GM12872 (cell line): ENCODE measurements around the gene FXR1.

ENCODE experiments used
- TF ChIP-seq, protein P1 (sequence below): IDR thresholded peaks from 3 replicates; pipeline ENCODE4 v1.5.1; 2011; ENCODE audit warnings: low read depth, mild to moderate bottlenecking, low read length, moderate library complexity; ENCODE audit not compliant: insufficient read depth

Gene FXR1

DNA sequence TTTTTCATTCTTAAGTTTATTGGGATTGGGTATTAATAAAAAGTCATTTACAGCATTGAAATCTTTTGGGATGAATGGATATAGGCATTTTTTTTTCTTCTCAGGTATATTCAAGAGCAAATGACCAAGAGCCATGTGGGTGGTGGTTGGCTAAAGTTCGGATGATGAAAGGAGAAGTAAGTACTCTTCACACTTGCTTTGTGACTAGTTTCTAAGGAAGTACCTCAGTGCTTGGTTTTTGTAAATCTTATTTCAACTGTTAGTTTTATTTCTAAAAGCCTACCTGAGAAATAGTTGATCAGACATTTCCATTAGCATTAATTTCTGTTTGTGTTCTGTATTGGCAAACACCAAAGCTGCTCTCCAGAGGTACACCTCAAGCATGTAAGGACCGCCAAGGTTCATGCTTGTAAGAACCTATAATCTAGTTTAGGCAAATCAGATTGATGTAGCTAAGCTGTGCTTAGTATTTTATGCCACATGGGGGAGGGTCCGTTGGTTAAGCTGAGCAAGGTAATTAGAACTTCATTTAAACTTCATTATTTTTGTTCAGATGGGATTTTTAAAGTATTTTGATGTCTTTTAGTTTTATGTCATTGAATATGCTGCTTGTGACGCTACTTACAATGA is 35.4 kb downstream of the FXR1 start:
- TF ChIP-seq, protein P1, sequence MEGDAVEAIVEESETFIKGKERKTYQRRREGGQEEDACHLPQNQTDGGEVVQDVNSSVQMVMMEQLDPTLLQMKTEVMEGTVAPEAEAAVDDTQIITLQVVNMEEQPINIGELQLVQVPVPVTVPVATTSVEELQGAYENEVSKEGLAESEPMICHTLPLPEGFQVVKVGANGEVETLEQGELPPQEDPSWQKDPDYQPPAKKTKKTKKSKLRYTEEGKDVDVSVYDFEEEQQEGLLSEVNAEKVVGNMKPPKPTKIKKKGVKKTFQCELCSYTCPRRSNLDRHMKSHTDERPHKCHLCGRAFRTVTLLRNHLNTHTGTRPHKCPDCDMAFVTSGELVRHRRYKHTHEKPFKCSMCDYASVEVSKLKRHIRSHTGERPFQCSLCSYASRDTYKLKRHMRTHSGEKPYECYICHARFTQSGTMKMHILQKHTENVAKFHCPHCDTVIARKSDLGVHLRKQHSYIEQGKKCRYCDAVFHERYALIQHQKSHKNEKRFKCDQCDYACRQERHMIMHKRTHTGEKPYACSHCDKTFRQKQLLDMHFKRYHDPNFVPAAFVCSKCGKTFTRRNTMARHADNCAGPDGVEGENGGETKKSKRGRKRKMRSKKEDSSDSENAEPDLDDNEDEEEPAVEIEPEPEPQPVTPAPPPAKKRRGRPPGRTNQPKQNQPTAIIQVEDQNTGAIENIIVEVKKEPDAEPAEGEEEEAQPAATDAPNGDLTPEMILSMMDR, result no peak

GRCh38 chr3:180959691-180960090 is 47.2 kb downstream of the FXR1 start:
- TF ChIP-seq, protein P1, result no peak

GRCh38 chr3:180961087-180961486 is 48.6 kb downstream of the FXR1 start:
- TF ChIP-seq, protein P1, result no peak

DNA sequence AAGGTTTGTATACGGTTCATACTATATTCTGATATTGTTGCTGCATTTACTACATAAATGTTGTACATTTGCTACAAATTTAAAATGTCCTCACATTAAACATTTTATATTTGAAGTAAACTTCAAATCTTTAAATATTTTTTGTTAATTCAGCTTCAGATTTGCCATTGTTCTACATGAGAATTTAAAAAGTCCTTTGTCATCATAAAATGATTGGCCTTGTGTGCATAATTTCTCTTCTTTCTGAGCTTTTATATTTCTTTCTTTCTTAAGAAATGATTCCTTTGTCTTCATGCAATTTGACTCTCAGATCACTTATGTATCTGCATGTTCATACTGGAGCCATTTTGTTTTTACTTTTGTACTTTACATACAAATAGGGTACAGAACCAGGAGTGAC is 49.1 kb downstream of the FXR1 start:
- TF ChIP-seq, protein P1, result no peak

DNA sequence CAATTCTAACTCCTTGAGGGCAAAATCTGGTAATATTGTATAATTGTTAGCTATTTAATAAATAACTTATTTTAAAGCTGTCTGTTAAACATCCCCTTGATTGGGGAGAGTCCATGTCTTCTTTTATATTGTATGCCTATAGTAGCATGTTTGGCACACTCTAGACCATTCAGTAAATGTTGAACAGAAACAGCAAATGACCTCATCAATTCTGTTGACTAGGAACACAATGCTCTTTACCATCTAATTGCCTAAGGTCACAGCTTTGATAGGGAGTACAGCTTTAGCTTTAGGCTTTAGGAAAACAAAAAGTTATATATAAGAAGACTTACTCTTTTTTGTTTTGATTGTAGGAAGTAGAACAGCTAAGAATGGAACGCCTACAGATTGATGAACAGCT is 50.1 kb downstream of the FXR1 start:
- TF ChIP-seq, protein P1, result no peak

DNA sequence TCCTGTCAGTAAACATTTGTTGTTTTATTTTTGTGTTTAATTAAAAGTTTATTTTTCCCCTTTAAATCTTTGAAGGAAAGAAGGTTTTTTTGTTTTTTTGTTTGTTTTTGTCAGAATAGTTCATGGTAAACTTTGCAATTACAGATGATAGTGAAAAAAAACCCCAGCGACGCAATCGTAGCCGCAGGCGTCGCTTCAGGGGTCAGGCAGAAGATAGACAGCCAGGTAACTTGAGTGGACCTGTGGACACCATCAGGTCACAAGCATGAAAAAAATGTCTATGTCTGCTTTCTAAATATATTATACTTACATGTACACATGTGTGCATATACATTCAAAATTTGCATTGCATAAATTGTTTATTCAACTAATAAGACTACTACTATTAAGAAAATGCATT is 58.5 kb downstream of the FXR1 start:
- TF ChIP-seq, protein P1, result no peak

DNA sequence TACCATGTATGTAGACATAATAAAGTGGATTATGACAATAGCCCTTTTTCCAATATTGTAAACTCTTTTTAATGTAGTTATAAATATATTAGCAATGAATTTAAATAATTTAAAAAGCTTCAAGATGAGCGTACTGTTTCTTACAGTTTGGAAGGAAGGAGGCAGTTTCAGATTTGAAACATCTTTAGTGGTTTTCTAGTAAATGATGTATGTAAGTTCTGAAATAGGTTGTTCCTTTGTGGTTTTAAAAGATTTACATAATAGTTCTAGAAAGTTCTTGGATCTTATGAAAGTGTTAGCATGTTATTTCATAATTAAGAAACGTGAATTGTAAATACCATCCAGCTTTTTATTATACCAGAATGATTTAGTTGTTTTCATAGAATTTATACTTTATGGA is 61.1 kb downstream of the FXR1 start:
- TF ChIP-seq, protein P1, result no peak
